HG02970 (cell line): ENCODE results near the gene SAP30BP.
"Not testable (repeated sequence)": the region's sequence is repeated elsewhere in the genome, so short reads cannot be mapped to it uniquely, and the experiment has no call there.

Experiments used
- ATAC-seq: cut with Tn5 transposase; IDR thresholded peaks from one replicate; pipeline ENCODE4 v1.9.1; 2021; ENCODE audit warnings: mild to moderate bottlenecking, moderate library complexity, moderate number of reproducible peaks; ENCODE audit not compliant: unreplicated experiment, low FRiP score

SAP30BP gene

GRCh38 chr17:75633486-75634375 lies 33.4 kb upstream of the SAP30BP start:
- no peak for ATAC-seq

GRCh38 chr17:75634376-75634740 lies 32.8 kb upstream of the SAP30BP start:
- ATAC-seq, result no peak

- ATAC-seq, result no peak
These were observed 32.2 kb upstream of the SAP30BP start for GRCh38 chr17:75634754-75635609.

- no peak for ATAC-seq
These were observed 31.4 kb upstream of the SAP30BP start for GRCh38 chr17:75635610-75636202.

GRCh38 chr17:75636381-75637142 lies 30.6 kb upstream of the SAP30BP start:
- ATAC-seq, result no peak

GRCh38 chr17:75637143-75637538 lies 30.0 kb upstream of the SAP30BP start:
- no peak for ATAC-seq

- no peak for ATAC-seq
These were observed 29.6 kb upstream of the SAP30BP start for GRCh38 chr17:75637551-75637950.

- not testable (repeated sequence) for ATAC-seq
These were observed 29.1 kb upstream of the SAP30BP start for GRCh38 chr17:75638039-75638438.

- no peak for ATAC-seq
These were observed 28.2 kb upstream of the SAP30BP start for GRCh38 chr17:75638893-75639292.

- ATAC-seq, result no peak
These were observed 27.8 kb upstream of the SAP30BP start for GRCh38 chr17:75639327-75639726.

GRCh38 chr17:75639771-75640555 lies 27.2 kb upstream of the SAP30BP start:
- no peak for ATAC-seq

- ATAC-seq, result no peak
These were observed 26.5 kb upstream of the SAP30BP start for GRCh38 chr17:75640556-75641119.

GRCh38 chr17:75641343-75641742 lies 25.8 kb upstream of the SAP30BP start:
- ATAC-seq, result no peak

- no peak for ATAC-seq
These were observed 24.9 kb upstream of the SAP30BP start for GRCh38 chr17:75642182-75642783.

GRCh38 chr17:75642784-75643642 lies 24.1 kb upstream of the SAP30BP start:
- no peak for ATAC-seq

- ATAC-seq, result no peak
These were observed 23.5 kb upstream of the SAP30BP start for GRCh38 chr17:75643643-75644017.

- ATAC-seq, result no peak
These were observed 21.6 kb upstream of the SAP30BP start for GRCh38 chr17:75645501-75645888.
